ENCODE data around the gene MFSD11.
"Not testable (repeated sequence)": the region's sequence is repeated elsewhere in the genome, so short reads cannot be mapped to it uniquely, and the experiment has no call there.

MFSD11 gene

DNA sequence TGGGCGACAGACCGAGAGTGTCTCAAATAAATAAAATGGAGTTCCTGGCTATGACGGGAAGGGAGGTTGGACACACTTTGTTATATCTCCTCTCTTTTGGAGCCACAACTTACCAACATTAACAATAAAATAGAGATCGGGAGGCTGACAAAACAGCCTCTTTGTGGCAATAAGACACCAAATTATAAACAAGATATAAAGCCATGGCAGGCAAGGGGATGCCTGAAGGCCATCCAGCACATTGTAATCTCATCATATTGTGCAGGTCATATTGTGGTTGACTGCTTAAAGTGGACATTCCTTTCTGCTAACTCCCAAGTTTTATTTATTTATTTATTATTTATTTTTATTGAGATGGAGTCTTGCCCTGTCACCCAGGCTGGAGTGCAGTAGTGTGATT lies 70.4 kb downstream of the MFSD11 start:
- no peak for DNase-seq

DNA sequence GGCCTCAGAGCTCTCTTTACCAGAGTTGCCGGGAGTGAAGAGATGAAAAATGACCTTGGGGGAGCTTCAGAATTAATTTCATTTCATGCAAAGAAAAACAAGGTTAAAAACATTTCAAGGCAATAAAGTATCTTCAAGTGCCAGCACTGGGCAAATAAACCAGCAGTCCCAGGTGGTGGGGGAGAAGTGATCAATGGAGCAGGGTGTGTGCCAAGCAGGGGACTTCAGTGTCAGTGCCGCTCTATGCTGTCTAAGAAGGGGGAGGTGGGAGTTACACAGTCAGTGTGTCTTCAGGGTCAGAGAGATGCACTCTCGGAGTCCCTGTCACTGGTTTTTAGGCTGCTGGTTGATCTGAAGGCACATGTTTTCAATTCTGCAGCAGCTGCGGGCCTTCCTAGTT lies 73.0 kb downstream of the MFSD11 start:
- DNase-seq = no peak

DNA sequence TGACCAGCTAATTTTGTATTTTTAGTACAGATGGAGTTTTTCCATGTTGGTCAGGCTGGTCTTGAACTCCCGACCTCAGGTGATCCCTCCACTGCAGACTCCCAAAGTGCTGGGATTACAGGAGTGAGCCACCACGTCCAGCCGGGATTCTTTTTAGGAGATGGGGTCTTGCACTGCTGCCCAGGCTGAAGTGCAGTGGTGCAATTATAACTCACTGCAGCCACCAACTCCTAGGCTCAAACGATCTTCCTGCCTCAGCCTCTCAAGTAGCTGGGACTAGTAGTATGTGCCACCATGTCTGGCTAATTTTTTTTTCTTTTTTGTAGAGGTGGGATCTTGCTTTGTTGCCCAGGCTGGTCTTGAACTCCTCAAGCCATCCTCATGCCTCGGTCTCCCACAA lies 73.9 kb downstream of the MFSD11 start:
- no peak for DNase-seq

DNA sequence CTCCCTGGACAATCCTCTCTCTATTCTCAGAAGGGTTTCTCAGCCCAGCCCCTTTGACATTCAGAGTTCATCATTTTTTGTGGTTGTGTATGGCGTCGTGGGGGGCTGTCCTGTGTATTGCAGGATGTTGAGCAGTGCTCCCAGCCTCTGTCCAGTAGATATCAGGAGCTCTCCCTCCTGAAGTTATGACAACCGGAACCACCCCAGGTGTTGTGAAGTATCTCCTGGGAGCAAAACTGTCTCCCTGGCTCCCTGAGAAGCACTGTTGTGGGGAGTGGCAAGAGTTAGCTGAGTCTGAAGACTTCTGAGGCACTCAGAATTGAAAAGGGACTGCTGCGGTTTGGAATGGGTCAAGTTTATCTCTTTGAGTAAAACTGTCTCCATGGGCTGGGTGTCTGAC lies 74.3 kb downstream of the MFSD11 start:
- DNase-seq = no peak

DNA sequence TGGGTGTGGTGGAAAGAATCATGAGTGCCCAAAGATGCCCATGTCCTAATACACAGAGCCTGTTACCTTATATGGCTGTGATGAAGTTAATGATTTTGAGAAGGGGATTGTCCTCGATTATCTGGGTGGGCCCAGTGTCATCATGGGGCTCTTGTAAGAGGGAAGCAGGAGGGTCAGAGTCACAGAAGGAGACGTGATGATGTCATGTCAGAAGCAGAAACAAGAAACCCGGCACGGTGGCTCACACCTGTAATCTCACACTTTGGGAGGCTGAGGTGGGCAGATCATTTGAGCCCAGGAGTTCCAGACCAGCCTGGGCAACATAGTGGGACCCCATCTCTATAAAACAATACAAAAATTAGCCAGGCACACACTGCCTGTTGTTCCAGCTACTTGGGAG lies 75.0 kb downstream of the MFSD11 start:
- no peak for DNase-seq

DNA sequence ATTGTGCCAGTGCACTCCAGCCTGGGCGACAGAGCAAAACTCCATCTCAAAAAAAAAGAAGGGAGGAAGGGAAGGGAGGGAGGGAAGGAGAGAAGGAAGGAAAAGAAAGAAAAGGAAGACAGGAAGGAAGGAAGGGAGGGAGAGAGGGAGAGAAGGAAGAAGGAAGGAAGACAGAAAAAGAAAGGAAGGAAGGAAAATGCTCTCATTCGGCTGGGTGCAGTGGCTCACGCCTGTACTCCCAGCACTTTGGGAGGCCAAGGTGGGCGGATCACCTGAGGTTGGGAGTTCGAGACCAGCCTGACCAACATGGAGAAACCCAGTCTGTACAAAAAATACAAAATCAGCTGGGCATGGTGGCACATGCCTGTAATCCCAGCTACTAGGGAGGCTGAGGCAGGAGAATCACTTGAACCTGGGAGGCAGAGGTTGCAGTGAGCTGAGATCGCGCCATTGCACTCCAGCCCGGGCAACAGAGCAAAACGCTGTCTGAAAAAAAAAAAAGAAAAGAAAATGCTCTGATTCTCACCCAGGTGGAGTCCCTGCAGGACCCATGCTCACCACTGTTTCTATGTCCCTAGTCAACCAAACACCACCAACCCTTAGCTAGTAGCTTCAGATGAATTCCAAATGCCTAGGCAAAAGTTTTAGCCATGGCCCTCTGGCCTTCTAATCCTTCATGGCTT lies 78.1 kb downstream of the MFSD11 start:
- not testable (repeated sequence) for DNase-seq

DNA sequence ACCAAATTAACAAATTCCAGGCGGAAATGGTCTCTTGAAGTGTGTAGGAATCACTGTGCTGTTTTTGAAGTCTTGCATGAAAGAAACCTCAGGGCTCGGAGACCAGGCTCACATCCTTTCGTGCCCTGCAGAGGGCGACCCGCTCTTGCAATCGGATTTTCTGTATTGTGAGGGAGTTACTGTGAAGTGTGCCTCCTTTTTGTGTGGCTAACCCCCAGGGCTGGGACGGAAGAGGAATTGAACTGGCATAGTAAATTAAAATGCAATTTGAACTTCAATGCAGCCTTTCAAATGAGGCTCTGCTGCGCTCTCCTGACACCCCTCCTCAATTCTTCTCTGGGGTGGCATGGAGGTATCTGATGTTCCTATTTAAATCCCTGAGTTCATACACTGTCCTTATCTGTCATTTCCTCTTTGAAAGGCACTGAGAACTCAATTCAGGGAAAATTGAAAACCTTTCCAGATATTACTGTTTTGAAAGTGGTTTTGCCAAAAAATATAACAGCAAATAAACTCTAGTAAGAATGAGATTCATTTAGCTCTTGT lies 78.7 kb downstream of the MFSD11 start:
- peak; percentile 74 for DNase-seq

DNA sequence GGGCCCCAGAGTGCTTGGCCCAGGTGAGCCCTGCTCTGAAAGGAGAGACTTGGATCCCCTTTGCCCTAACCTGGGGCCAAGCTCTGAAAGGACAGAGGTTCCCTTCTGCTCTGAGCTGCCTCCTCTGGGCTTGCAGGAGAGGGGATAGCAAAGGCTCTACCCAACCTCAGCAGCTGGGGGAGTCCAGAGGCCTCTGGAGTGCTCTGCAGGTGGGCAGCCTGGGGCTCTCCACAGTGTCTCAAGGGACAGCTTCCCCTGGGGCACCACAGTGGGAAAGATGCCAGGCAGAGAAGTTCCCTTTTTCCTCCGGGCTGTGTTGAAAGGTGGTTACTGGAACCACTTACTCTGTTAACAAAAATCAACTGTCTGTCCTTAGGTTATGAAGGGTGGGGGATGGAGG lies 82.1 kb downstream of the MFSD11 start:
- no peak for DNase-seq

DNA sequence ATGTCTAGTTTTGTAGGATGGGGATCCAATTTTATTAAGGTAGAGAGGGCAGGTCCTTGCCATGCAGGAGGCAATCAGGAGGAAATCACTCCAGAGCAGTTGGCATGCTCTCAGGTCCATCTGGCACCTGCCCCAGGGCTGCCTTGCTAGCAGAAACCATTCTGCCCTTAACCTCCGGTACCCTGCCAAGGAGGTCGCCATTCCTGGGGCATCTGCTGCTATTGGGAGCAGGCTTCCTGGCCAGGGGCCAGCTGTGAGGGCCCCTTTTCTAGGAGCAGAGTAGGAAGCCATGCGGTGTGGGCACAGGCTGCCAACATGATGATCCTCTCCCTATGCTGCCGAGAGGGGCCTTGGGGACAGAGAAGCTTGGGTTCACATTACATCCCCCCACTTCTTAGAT lies 82.6 kb downstream of the MFSD11 start:
- no peak for DNase-seq

DNA sequence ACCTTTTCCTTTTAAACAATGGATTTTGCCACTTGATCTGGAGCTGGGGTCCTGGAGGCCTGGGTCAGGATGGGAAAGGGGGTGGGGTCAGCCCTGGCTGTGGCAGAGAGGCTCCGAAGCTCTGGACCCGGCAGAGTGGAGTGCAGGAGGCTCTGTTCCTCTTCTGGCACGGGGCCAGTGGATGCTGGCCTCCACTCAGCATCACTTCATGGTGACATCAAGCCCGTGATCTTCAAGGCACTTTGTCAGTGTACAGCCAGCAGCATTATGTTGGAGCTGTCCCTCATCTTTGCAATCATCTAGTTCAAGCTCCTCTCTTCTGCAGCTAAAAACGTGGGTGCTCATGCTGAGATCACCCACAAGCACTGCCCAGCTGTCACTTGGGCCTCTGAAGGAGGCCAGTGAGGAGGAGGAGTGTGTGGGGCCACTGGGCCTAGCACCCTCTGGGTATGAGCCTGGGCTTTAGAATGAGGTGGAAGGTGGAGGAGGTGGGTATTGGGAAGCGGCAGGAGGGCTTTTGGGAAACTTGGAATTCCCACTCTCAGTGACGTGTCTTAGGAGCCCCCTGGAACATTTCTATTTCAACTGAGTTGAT lies 84.4 kb downstream of the MFSD11 start:
- no peak for DNase-seq

DNA sequence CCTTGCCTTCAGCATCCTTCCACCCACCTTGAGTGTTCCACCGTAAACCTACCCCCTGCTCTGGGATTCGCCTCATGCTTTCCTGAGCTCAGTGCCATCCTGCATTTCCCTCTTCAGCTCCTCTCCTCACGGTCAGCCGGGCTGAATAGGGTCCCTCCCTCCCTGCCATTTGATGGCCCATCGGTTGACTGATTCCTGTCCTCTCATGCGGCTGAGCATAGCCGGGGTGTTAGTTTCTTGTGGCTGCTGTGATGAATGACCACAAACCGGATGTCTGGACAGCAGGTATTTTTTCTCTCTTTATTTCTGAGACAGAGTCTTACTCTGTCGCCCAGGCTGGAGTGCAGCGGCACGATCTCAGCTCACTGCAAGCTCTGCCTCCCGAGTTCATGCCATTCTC lies 86.2 kb downstream of the MFSD11 start:
- no peak for DNase-seq

DNA sequence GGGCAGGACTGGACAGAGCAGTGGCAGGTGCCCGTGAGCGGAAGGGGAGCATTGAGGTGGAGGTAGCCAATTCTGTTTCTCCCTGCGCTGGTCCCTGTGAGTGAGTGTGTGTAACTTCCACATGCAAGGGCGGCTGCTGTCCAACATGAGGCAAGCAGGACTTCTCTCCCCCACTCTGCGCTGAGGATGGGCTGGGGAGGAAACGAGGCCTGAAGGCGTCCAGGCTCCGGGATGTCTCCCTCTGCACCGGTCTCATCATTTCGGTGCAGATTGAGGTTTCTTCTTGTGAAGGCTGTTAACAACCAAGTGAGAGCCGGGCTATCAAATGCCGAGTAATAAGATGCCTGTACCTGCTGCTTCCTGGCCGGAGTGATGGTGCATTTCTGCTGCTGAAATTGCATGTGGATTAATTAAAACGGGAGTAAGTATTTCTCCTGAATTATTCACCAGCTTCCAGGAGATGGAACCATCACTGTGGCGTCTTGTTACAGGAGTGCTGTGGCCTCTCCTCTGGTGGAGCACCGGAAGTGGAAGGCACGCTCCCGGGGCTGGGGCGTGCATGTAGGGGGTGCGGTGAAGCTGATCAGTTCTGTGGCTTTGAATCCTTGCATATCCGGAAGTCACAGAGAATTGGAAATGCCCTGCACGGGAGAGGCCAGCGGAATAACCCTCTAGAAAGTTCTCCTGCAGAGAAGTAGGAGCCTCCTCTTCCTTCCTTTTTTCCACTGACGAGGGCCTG lies 88.6 kb downstream of the MFSD11 start:
- DNase-seq = no peak

DNA sequence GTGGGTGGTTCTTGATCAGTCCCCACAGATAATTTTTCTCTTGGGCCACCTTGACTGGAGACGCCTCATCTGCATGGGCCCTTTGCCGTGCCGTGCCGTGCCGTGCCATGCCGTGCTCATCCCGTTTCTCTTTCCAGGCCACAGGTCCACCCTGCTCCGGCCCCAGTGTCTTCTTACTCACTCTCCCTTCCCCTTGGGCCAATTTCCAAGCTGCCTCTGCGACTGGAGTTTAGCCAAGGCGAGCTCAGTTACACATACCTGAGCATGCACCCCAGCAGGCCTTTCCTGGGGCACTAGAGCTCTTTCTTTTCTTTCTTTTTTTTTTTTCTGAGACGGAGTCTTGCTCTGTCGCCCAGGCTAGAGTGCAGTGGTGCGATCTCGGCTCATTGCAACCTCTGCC lies 89.8 kb downstream of the MFSD11 start:
- no peak for DNase-seq
